Measurements from ENCODE around the gene NKD2. TPM values are rescaled to one million over a fixed set of nuclear protein-coding genes. Genes with fewer than 3 reads are reported as not detected.

NKD2 gene
- total RNA-seq, 2 experiments from 2014 or later, result 0.41 to 1.1 TPM

DNA sequence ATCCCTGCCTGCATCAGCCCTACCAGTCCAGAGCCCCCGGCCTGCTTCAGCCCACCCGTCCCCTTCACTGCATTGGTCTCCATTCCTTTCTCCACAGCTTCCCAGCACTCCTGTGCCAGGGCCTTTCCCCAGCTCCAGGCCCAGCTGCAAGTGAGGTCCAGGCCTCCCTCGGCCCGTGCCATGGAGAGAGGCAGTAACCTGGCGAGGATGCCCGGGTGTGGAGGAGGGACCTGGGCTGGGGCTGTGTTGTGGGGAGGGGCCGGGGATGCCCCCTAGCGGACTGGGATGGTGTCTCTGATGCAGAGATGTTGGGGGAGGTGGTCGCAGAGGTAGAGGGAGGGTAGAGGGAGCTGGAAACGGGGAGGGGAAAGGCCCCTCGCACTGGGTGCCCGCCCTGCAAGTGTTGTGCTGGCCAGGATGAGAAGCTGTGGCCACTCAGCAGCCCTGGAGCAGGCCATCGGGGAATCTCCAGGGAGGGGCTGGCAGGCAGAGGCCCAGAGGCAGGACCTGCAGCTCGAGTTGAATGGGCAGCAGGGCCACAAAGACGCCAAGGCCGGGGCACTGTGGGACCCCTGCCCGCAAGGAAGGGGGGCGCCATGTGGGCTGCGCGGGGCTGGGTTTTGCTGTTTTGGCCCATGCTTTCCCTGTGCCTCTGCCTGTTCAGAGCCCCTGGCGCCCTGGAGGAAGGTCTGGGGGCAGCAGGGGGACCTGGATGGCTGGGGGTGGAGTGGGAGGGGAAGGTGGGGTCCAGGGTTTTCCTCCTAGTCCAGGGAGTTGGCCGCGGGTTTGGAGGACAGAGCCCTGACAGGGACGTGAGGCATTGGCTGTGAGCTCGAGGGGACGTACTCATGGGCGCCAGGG lies 26.0 kb upstream of the NKD2 start:
- no peak overlapping the region for H3K4me3 Mint-ChIP-seq
- ChIA-PET POLR2A (no interaction called here), CTCF (no interaction called here)
- DNase-seq, result no peak
- H3K36me3 Mint-ChIP-seq, result no peaks in the 10 kb centered on the region
- H3K27me3 Mint-ChIP-seq, result peaks cover 27% of the 10 kb centered on the region
- H3K9me3 Mint-ChIP-seq, result peaks cover 12% of the 10 kb centered on the region
- H3K4me1 Mint-ChIP-seq (ENCODE audit: low read depth), result no peaks in the 10 kb centered on the region
- H3K27ac Mint-ChIP-seq, result no peak overlapping the region
- intact Hi-C loops (cut with micrococcal nuclease), result no loop called here

DNA sequence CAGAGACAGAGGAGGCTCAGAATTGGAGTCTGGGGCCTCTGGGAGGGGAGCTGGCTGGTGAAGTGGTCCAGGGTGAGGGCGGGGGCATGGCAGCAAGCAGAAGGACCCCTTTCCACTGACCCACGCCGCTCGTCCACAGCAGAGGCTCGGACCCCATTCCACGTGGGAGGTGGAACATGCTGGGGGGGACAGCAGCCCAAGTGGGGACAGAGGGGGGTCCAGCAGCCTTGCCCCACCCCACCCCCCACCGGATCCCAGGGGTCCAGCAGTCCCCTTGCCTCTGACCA lies 25.4 kb upstream of the NKD2 start:
- Mint-ChIP-seq H3K4me3 (no peak overlapping the region), H3K27ac (no peak overlapping the region), H3K4me1 (ENCODE audit: low read depth) (no peaks in the 10 kb centered on the region), H3K36me3 (no peaks in the 10 kb centered on the region), H3K9me3 (peaks cover 12% of the 10 kb centered on the region), H3K27me3 (peaks cover 31% of the 10 kb centered on the region)
- no peak for DNase-seq
- CTCF ChIA-PET, result no interaction called here
- POLR2A ChIA-PET, result no interaction called here
- intact Hi-C loops (cut with micrococcal nuclease), result no loop called here

DNA sequence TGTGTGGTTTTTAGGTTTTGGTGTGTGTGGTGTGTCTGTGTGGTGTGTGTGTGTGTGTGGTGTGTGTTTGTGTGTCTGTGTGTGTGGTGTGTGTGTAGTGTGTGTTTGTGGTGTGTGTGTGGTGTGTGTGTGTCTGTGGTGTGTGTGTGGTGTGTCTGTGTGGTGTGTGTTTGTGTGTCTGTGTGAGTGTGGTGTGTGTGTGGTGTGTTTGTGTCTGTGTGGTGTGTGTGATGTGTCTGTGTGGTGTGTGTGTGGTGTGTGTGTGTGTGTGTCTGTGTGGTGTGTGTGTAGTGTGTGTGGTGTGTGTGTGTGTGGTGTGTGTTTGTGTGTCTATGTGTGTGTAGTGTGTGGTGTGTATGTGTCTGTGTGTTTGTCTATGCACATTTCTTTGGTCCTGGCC lies 25.0 kb upstream of the NKD2 start:
- Mint-ChIP-seq H3K9me3 (peaks cover 12% of the 10 kb centered on the region), H3K36me3 (no peaks in the 10 kb centered on the region), H3K27me3 (peaks cover 31% of the 10 kb centered on the region), H3K4me3 (no peak overlapping the region), H3K4me1 (ENCODE audit: low read depth) (no peaks in the 10 kb centered on the region), H3K27ac (no peak overlapping the region)
- intact Hi-C loops (cut with micrococcal nuclease), result no loop called here
- POLR2A ChIA-PET, result no interaction called here
- CTCF ChIA-PET, result no interaction called here
- no peak for DNase-seq

DNA sequence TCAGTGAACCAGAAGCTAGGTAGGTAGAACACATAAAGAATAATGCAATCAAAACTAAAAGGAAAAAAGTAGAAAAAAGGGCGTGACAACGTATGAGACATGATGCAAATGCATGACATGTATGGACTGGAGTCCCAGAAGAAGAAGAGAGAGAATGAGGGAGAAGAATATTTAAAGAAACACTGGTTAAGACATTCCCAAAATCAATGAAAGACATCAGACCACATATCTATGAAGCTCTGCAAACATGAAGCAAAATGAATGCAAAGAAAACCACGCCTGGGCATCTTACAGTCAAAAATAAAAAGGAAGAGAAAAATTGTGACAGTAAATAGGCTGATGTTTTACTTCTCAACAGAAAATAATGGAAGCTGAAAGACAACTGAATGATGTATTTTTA lies 23.8 kb upstream of the NKD2 start:
- Mint-ChIP-seq H3K4me1 (ENCODE audit: low read depth) (no peaks in the 10 kb centered on the region), H3K27me3 (peaks cover 33% of the 10 kb centered on the region), H3K9me3 (peaks cover 12% of the 10 kb centered on the region), H3K27ac (no peak overlapping the region), H3K4me3 (no peak overlapping the region), H3K36me3 (no peaks in the 10 kb centered on the region)
- DNase-seq, result no peak
- intact Hi-C loops (cut with micrococcal nuclease), result no loop called here
- ChIA-PET POLR2A (no interaction called here), CTCF (no interaction called here)

DNA sequence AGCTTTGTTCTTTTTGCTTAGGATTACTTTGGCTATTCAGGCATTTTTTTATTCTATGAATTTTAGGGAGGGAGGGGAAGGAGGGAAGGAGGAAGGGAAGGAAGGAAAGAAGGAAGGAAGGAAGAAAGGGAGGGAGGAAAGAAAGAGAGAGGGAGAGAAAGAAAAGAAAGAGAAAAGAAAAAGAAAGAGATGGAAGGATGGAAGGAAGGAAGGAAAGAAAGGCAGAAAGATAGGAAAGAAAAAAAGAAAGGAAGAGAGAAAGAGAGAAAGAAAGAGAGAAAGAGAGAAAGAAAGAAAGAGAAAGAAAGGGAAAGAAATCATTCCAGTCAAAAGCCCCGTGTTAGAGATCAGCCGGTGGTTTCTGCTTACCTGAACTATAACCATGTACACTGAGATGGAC lies 20.8 kb upstream of the NKD2 start:
- Mint-ChIP-seq H3K27ac (no peak overlapping the region), H3K4me3 (no peak overlapping the region), H3K36me3 (no peaks in the 10 kb centered on the region), H3K4me1 (ENCODE audit: low read depth) (no peaks in the 10 kb centered on the region), H3K9me3 (peaks cover 12% of the 10 kb centered on the region), H3K27me3 (peaks cover 52% of the 10 kb centered on the region)
- POLR2A ChIA-PET, result no interaction called here
- CTCF ChIA-PET, result no interaction called here
- DNase-seq, result no peak
- intact Hi-C loops (cut with micrococcal nuclease), result no loop called here

DNA sequence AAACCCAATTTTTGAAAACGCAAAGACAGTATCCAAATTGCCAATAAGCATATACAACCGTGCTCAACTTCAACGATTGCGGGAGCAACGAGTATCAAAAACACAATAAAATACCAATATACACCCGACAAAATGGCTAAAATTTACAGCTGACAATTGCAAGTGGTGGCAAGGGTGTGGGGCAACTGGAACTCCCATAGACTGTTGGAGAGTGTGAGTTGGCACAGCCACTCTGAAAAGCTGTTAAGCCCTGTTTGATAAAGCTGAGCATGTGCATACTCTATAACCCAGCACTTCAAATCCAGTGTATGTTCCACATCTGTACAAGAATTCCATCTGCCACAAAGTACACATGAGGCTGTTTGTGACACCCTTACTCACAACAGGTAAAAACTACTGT lies 20.3 kb upstream of the NKD2 start:
- ChIA-PET CTCF (no interaction called here), POLR2A (no interaction called here)
- Mint-ChIP-seq H3K4me1 (ENCODE audit: low read depth) (no peaks in the 10 kb centered on the region), H3K4me3 (no peak overlapping the region), H3K27ac (no peak overlapping the region), H3K9me3 (peaks cover 12% of the 10 kb centered on the region), H3K27me3 (peaks cover 53% of the 10 kb centered on the region), H3K36me3 (no peaks in the 10 kb centered on the region)
- DNase-seq, result no peak
- intact Hi-C loops (cut with micrococcal nuclease), result no loop called here

DNA sequence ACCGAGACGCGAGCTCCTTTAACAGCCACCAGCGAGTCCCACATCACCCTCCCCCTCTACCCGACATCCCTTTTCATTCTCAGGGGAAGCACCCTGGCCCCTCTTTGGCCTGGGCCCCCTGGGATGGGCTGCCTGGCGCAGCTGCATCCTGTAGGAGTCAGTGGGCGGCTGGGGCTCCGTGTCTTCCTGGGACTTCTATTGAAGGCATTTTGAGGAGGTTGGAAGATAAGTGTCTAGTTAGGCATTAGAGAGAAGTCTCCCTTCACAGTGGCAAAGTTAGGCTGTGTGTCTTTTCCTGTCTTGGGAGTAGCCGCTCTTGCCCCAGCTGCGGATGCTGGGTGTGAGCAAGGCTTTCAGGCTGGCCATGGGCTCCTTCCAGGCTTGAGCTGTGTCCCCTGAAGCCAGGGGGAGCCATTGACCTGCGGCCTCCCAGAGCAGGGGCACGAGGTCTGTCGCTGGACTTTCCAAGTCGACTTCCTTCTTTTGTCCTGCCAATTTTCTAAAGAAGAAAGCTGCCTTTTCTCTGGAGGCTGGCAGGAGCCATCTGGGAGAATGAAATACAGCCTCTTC lies 18.6 kb upstream of the NKD2 start:
- DNase-seq, result no peak
- H3K4me3 Mint-ChIP-seq, result no peak overlapping the region
- no peaks in the 10 kb centered on the region for H3K4me1 Mint-ChIP-seq (ENCODE audit: low read depth)
- H3K9me3 Mint-ChIP-seq, result peaks cover 5% of the 10 kb centered on the region
- no peaks in the 10 kb centered on the region for H3K36me3 Mint-ChIP-seq
- H3K27ac Mint-ChIP-seq, result no peak overlapping the region
- ChIA-PET CTCF (interaction anchor here (0.6 to 1.3 kb wide), 2 partner anchors 15 to 24 kb away, joined by 3 read pairs; no protein-coding TSS in a partner anchor), POLR2A (no interaction called here)
- intact Hi-C loops (cut with micrococcal nuclease), result loop anchor here (1.0 kb wide), 1 partner anchor 66 kb away; no protein-coding TSS in a partner anchor
- peaks cover 42% of the 10 kb centered on the region for H3K27me3 Mint-ChIP-seq

DNA sequence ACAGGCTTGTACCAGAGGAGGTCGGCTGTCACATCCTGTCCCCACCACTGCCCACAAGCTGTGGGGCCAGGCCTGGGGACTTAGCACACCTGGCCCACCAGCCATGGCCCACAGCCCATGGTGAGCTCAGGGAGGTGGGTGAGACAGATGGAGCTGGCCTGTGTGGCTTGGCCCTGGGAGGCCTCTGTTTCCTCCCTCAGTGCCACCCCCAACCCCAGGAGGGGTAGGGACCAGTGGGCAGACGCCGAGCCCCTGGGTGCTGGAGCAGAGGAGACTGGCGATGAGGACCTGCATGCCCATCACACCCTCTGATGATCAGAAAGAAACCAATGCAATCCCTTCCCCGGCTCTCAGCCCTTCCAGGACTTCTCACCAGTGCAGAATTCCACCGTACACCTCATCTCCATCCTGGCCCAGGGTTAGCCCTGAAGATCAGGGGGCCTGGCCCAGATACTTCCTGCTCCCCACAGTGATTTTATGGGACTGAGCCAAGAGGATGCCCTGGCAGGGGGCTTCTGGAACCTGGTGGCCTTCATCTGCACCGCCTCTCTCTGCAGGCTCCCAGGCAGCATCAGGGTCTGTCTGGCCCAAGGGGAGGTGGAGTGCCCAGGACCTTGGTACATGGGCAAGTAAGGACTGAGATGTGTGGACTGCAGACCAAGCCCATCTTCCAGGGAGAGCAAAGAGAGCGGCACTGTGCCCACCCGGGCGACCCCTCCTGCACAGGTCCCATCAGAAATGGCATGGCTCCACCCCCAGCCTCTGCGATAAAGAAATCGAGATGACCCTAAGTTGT lies 16.9 kb upstream of the NKD2 start:
- DNase-seq, result no peak
- H3K4me1 Mint-ChIP-seq (ENCODE audit: low read depth), result no peaks in the 10 kb centered on the region
- no peak overlapping the region for H3K4me3 Mint-ChIP-seq
- H3K27ac Mint-ChIP-seq, result no peak overlapping the region
- intact Hi-C loops (cut with micrococcal nuclease), result no loop called here
- peaks cover 33% of the 10 kb centered on the region for H3K27me3 Mint-ChIP-seq
- no peaks in the 10 kb centered on the region for H3K36me3 Mint-ChIP-seq
- peaks cover 5% of the 10 kb centered on the region for H3K9me3 Mint-ChIP-seq
- POLR2A ChIA-PET, result no interaction called here
- CTCF ChIA-PET, result interaction anchor here (1.3 kb wide), 1 partner anchor 14 kb away, joined by 3 read pairs; no protein-coding TSS in a partner anchor

DNA sequence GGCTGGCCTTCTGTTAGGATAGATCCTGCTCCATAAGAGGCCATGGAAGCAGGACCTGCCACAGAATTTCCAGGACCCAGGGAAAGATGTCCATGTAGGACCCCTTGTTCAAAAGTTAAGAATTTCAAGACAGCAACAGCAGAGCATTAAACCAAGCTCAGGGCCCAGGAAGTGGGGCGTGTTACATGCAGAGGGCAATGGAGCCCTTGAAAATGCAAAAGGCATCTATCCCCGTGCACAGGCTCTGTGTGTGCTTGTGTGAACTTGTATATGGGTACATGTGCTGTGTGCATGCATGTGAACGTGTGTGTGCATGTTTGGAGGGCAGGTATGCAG lies 14.4 kb upstream of the NKD2 start:
- Mint-ChIP-seq H3K27me3 (peaks cover 21% of the 10 kb centered on the region), H3K36me3 (no peaks in the 10 kb centered on the region), H3K9me3 (no peaks in the 10 kb centered on the region), H3K4me1 (ENCODE audit: low read depth) (peaks cover 6% of the 10 kb centered on the region), H3K27ac (no peak overlapping the region), H3K4me3 (no peak overlapping the region)
- DNase-seq, result no peak
- intact Hi-C loops (cut with micrococcal nuclease), result no loop called here
- ChIA-PET POLR2A (no interaction called here), CTCF (no interaction called here)

DNA sequence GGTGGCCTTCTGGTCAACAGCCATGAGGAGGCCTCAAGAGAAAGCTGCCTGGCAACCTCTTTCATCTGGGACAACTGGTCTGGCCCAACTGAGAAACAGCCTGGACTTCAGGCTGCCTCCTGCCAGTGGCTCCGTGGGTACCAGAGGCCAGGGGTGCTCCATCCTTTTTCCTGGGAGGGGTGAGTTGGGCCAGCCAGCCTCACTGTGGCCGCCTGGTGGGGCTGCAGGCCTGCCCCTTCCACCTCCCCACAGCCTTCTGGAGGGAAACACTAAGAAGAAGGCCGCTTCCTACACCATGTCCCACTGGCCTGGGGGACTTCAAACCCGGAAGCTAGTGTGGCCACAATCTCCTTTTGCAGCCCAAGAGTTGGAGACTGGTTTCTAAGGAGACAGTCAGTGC lies 13.8 kb upstream of the NKD2 start:
- H3K27me3 Mint-ChIP-seq, result peaks cover 19% of the 10 kb centered on the region
- no peak overlapping the region for H3K4me3 Mint-ChIP-seq
- CTCF ChIA-PET, result no interaction called here
- POLR2A ChIA-PET, result no interaction called here
- DNase-seq, result no peak
- no peaks in the 10 kb centered on the region for H3K36me3 Mint-ChIP-seq
- H3K4me1 Mint-ChIP-seq (ENCODE audit: low read depth), result peaks cover 6% of the 10 kb centered on the region
- intact Hi-C loops (cut with micrococcal nuclease), result no loop called here
- H3K27ac Mint-ChIP-seq, result no peak overlapping the region
- no peaks in the 10 kb centered on the region for H3K9me3 Mint-ChIP-seq

DNA sequence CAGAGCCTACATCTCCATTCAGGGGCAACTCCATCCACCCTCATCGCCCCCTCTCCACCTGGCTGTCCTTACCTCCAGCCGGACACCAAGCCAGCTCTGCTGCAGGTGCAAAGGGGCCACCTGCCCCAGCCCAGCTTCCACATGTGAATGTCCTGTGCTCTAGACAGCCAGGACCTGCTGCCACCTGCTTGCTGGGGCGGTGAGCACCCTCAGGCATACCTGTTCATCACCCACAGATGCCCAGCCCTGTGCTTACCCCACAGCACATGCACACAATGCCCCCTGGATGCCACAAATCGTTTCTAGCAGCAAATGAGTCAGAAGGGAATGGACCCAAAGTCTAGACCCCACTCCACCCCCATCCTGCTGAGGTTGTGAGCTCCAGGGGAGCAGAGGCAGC lies 13.3 kb upstream of the NKD2 start:
- POLR2A ChIA-PET, result no interaction called here
- Mint-ChIP-seq H3K36me3 (no peaks in the 10 kb centered on the region), H3K9me3 (no peaks in the 10 kb centered on the region), H3K4me1 (ENCODE audit: low read depth) (peaks cover 6% of the 10 kb centered on the region), H3K27me3 (peaks cover 14% of the 10 kb centered on the region), H3K27ac (no peak overlapping the region), H3K4me3 (no peak overlapping the region)
- CTCF ChIA-PET, result interaction anchor here (1.4 kb wide), 1 partner anchor 15 kb away, joined by 5 read pairs; no protein-coding TSS in a partner anchor
- no peak for DNase-seq
- intact Hi-C loops (cut with micrococcal nuclease), result no loop called here

DNA sequence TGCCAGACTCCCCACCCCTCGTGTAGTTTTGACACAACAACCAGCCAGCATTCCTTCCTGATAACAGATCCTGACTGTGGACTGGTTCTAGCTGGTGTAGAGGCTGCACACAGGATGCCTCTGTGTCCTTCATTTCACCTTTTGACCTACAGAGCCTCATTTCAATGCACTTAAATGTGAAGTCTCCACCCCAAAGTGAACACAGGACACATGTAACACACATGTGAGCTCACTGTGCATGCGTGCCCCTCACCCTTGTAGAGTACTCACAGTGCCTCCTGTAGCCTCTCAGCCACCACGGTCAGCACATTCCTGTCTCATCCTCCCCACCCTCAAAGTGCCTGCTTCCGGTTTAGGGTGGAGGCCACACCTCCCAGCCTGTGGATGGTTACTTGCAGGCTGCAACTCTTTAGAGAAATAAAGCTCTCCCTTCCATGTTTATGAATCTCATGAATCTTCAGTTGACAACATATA lies 11.6 kb upstream of the NKD2 start:
- Mint-ChIP-seq H3K4me1 (ENCODE audit: low read depth) (peaks cover 6% of the 10 kb centered on the region), H3K36me3 (no peaks in the 10 kb centered on the region), H3K9me3 (no peaks in the 10 kb centered on the region), H3K4me3 (no peak overlapping the region), H3K27me3 (peaks cover 7% of the 10 kb centered on the region), H3K27ac (no peak overlapping the region)
- intact Hi-C loops (cut with micrococcal nuclease), result no loop called here
- ChIA-PET CTCF (no interaction called here), POLR2A (no interaction called here)
- peak; percentile 53 for DNase-seq

Measured in activated CD4-positive, alpha-beta memory T cell treated with anti-CD3 and anti-CD28 coated beads for 36 hours (primary cell).